NOMO-1 (cell line): ENCODE measurements around the gene SPEM1.
"Not testable (repeated sequence)": the region's sequence is repeated elsewhere in the genome, so short reads cannot be mapped to it uniquely, and the experiment has no call there.

ENCODE experiments used
- DNase-seq, 2 experiments: peaks; one replicate each; lab custom pipeline; 2025; ENCODE audit not compliant: unreplicated experiment in 2 of 2; lab: John Stamatoyannopoulos, UW

SPEM1 gene

GRCh38 chr17:7467498-7467897, 47.4 kb downstream of the SPEM1 start:
- DNase-seq = no peak

GRCh38 chr17:7468290-7468689, 48.2 kb downstream of the SPEM1 start:
- no peak for DNase-seq

GRCh38 chr17:7468804-7469389, 48.8 kb downstream of the SPEM1 start:
- DNase-seq = no peak

- DNase-seq = not testable (repeated sequence)
Observed at GRCh38 chr17:7469843-7470242, 49.7 kb downstream of the SPEM1 start.

GRCh38 chr17:7470457-7470973, 50.4 kb downstream of the SPEM1 start:
- DNase-seq = not testable (repeated sequence)
